MCF 10A (cell line): ENCODE data around the gene NABP2. TPM values are rescaled to one million over a fixed set of nuclear protein-coding genes. Genes with fewer than 3 reads are reported as not detected.

Experiments used
- BruUV-seq: library from RNA; stranded (reverse); fragments of 400-500 nt; replicated peaks from 2 replicates; lab custom pipeline; 2021; lab: Mats Ljungman, UMichigan
- CTCF ChIA-PET: fragments of 300-600 bp; sonication (Branson Sonifier 250); formaldehyde crosslinking; extraction: SDS; loops from one replicate; lab custom pipeline; 2021; ENCODE audit warnings: antibody characterized with exemption, inconsistent platforms; lab: Yijun Ruan, JAX
- POLR2A ChIA-PET: fragments of 300-600, 350-650 bp; sonication (Branson Sonifier 250); formaldehyde crosslinking; extraction: SDS; loops from one replicate; lab custom pipeline; 2020; ENCODE audit warnings: antibody characterized with exemption, inconsistent platforms; lab: Yijun Ruan, JAX
- DNase-seq: peaks from one replicate; pipeline ENCODE4 v3.0.0-alpha.2; 2018; ENCODE audit not compliant: unreplicated experiment
- H3K27ac Mint-ChIP-seq: one replicate; pipeline ENCODE4 v1.8.0; 2022; ENCODE audit warnings: mild to moderate bottlenecking, low read depth, mixed read lengths; ENCODE audit not compliant: unreplicated experiment
- H3K27me3 Mint-ChIP-seq: one replicate; pipeline ENCODE4 v1.8.0; 2022; ENCODE audit warnings: mixed read lengths; ENCODE audit not compliant: insufficient read depth, unreplicated experiment
- H3K36me3 Mint-ChIP-seq: one replicate; pipeline ENCODE4 v1.8.0; 2022; ENCODE audit warnings: mild to moderate bottlenecking, moderate library complexity, mixed read lengths; ENCODE audit not compliant: insufficient read depth, unreplicated experiment
- H3K4me1 Mint-ChIP-seq: one replicate; pipeline ENCODE4 v1.8.0; 2022; ENCODE audit warnings: mixed read lengths; ENCODE audit not compliant: insufficient read depth, unreplicated experiment
- H3K4me3 Mint-ChIP-seq: one replicate; pipeline ENCODE4 v1.8.0; 2022; ENCODE audit warnings: mild to moderate bottlenecking, moderate library complexity, mixed read lengths; ENCODE audit not compliant: unreplicated experiment
- H3K9me3 Mint-ChIP-seq: one replicate; pipeline ENCODE4 v1.8.0; 2022; ENCODE audit warnings: mixed read lengths; ENCODE audit not compliant: unreplicated experiment
- CTCF ChIP-seq: fragments of 200-600 bp; IDR thresholded peaks from one replicate; pipeline ENCODE4 v1.8.0; 2022; ENCODE audit warnings: antibody characterized with exemption, mild to moderate bottlenecking; ENCODE audit not compliant: unreplicated experiment
- intact Hi-C: fragments of 100-400 bp; cut with micrococcal nuclease; formaldehyde crosslinking; loops from 2 replicates; pipeline ENCODE4 v1.14.1; 2022
- total RNA-seq: library from RNA; stranded (reverse); gene quantifications from 2 replicates; pipeline ENCODE4 v1.2.3, GENCODE V29; 2022

Gene NABP2
- total RNA-seq, 1 experiment from 2014 or later, result 53.3 TPM

GRCh38 chr12:56202366-56202765 lies 21.8 kb upstream of the NABP2 start:
- no peak overlapping the region for H3K27ac Mint-ChIP-seq
- ChIA-PET CTCF (interaction anchor here (0.9 to 11.0 kb wide), 3 partner anchors 12 to 367 kb away, joined by 4 to 83 read pairs (median 6); partner anchors contain the start of genes RNF41 and SMARCC2), POLR2A (interaction anchor here (0.6 to 3.8 kb wide), 4 partner anchors 12 to 56 kb away, joined by 3 to 23 read pairs (median 3); partner anchors contain the start of genes ANKRD52 and RNF41)

GRCh38 chr12:56202838-56203237 lies 21.3 kb upstream of the NABP2 start:
- H3K36me3 Mint-ChIP-seq, result peaks cover 31% of the 10 kb centered on the region

More at GRCh38 chr12:56202366-56202765, 21.8 kb upstream of the NABP2 start:
- intact Hi-C loops, result no loop called here
- peaks cover 27% of the 10 kb centered on the region for H3K36me3 Mint-ChIP-seq
- DNase-seq, result no peak
- H3K4me3 Mint-ChIP-seq, result no peak overlapping the region
- peaks cover 9% of the 10 kb centered on the region for H3K4me1 Mint-ChIP-seq
- no peaks in the 10 kb centered on the region for H3K9me3 Mint-ChIP-seq
- no peaks in the 10 kb centered on the region for H3K27me3 Mint-ChIP-seq
- TF ChIP-seq CTCF, result no peak
- BruUV-seq, result no TSS peak

GRCh38 chr12:56204275-56204674 lies 19.9 kb upstream of the NABP2 start:
- H3K9me3 Mint-ChIP-seq, result no peaks in the 10 kb centered on the region
- peaks cover 5% of the 10 kb centered on the region for H3K4me1 Mint-ChIP-seq
- no peak overlapping the region for H3K4me3 Mint-ChIP-seq
- DNase-seq, result no peak
- ChIA-PET CTCF (interaction anchor here (0.6 to 11.0 kb wide), 6 partner anchors 14 to 92 kb away, joined by 3 to 83 read pairs (median 9); partner anchors contain the start of genes ANKRD52, RNF41 and SMARCC2), POLR2A (interaction anchor here (1.4 to 3.8 kb wide), 2 partner anchors 15 to 17 kb away, joined by 6 to 23 read pairs; partner anchors contain the start of genes RNF41 and SMARCC2)
- no TSS peak for BruUV-seq
- H3K36me3 Mint-ChIP-seq, result peaks cover 42% of the 10 kb centered on the region
- no peak for TF ChIP-seq CTCF
- H3K27me3 Mint-ChIP-seq, result no peaks in the 10 kb centered on the region
- peak overlapping the region; percentile 3 for H3K27ac Mint-ChIP-seq
- intact Hi-C loops, result no loop called here

More at GRCh38 chr12:56202838-56203237, 21.3 kb upstream of the NABP2 start:
- Mint-ChIP-seq H3K9me3 (no peaks in the 10 kb centered on the region), H3K4me3 (no peak overlapping the region), H3K27ac (no peak overlapping the region), H3K27me3 (no peaks in the 10 kb centered on the region), H3K4me1 (peaks cover 5% of the 10 kb centered on the region)
- intact Hi-C loops, result no loop called here
- DNase-seq, result no peak
- ChIA-PET CTCF (interaction anchor here (0.7 to 11.0 kb wide), 5 partner anchors 13 to 1978 kb away, joined by 3 to 83 read pairs (median 4); partner anchors contain the start of genes RNF41 and SMARCC2), POLR2A (interaction anchor here (1.0 to 3.8 kb wide), 3 partner anchors 14 to 55 kb away, joined by 3 to 23 read pairs (median 6); partner anchors contain the start of genes ANKRD52, RNF41 and SMARCC2)
- no TSS peak for BruUV-seq
- TF ChIP-seq CTCF, result no peak

GRCh38 chr12:56205445-56205844 lies 18.7 kb upstream of the NABP2 start:
- intact Hi-C loops, result no loop called here
- Mint-ChIP-seq H3K27me3 (no peaks in the 10 kb centered on the region), H3K4me3 (no peak overlapping the region), H3K36me3 (peaks cover 53% of the 10 kb centered on the region), H3K4me1 (peaks cover 5% of the 10 kb centered on the region), H3K27ac (no peak overlapping the region), H3K9me3 (no peaks in the 10 kb centered on the region)
- no peak for TF ChIP-seq CTCF
- no peak for DNase-seq
- no TSS peak for BruUV-seq
- ChIA-PET POLR2A (interaction anchor here (0.7 to 3.8 kb wide), 4 partner anchors 16 to 77 kb away, joined by 4 to 25 read pairs (median 14); partner anchors contain the start of genes ESYT1, RNF41 and SMARCC2), CTCF (interaction anchor here (0.6 to 11.0 kb wide), 9 partner anchors 12 to 256 kb away, joined by 3 to 83 read pairs (median 5); partner anchors contain the start of genes ANKRD52, RNF41 and SMARCC2)
